MCF 10A (cell line): ENCODE results near the gene PLXNA1. TPM values are rescaled to one million over a fixed set of nuclear protein-coding genes. Genes with fewer than 3 reads are reported as not detected.

Source experiments
- BruUV-seq: library from RNA; stranded (reverse); fragments of 400-500 nt; replicated peaks from 2 replicates; lab custom pipeline; 2021; lab: Mats Ljungman, UMichigan
- CTCF ChIA-PET: fragments of 300-600 bp; sonication (Branson Sonifier 250); formaldehyde crosslinking; extraction: SDS; loops from one replicate; lab custom pipeline; 2021; ENCODE audit warnings: antibody characterized with exemption, inconsistent platforms; lab: Yijun Ruan, JAX
- POLR2A ChIA-PET: fragments of 300-600, 350-650 bp; sonication (Branson Sonifier 250); formaldehyde crosslinking; extraction: SDS; loops from one replicate; lab custom pipeline; 2020; ENCODE audit warnings: antibody characterized with exemption, inconsistent platforms; lab: Yijun Ruan, JAX
- DNase-seq: peaks from one replicate; pipeline ENCODE4 v3.0.0-alpha.2; 2018; ENCODE audit not compliant: unreplicated experiment
- H3K27ac Mint-ChIP-seq: one replicate; pipeline ENCODE4 v1.8.0; 2022; ENCODE audit warnings: mild to moderate bottlenecking, low read depth, mixed read lengths; ENCODE audit not compliant: unreplicated experiment
- H3K27me3 Mint-ChIP-seq: one replicate; pipeline ENCODE4 v1.8.0; 2022; ENCODE audit warnings: mixed read lengths; ENCODE audit not compliant: insufficient read depth, unreplicated experiment
- H3K36me3 Mint-ChIP-seq: one replicate; pipeline ENCODE4 v1.8.0; 2022; ENCODE audit warnings: mild to moderate bottlenecking, moderate library complexity, mixed read lengths; ENCODE audit not compliant: insufficient read depth, unreplicated experiment
- H3K4me1 Mint-ChIP-seq: one replicate; pipeline ENCODE4 v1.8.0; 2022; ENCODE audit warnings: mixed read lengths; ENCODE audit not compliant: insufficient read depth, unreplicated experiment
- H3K4me3 Mint-ChIP-seq: one replicate; pipeline ENCODE4 v1.8.0; 2022; ENCODE audit warnings: mild to moderate bottlenecking, moderate library complexity, mixed read lengths; ENCODE audit not compliant: unreplicated experiment
- H3K9me3 Mint-ChIP-seq: one replicate; pipeline ENCODE4 v1.8.0; 2022; ENCODE audit warnings: mixed read lengths; ENCODE audit not compliant: unreplicated experiment
- CTCF ChIP-seq: fragments of 200-600 bp; IDR thresholded peaks from one replicate; pipeline ENCODE4 v1.8.0; 2022; ENCODE audit warnings: antibody characterized with exemption, mild to moderate bottlenecking; ENCODE audit not compliant: unreplicated experiment
- intact Hi-C: fragments of 100-400 bp; cut with micrococcal nuclease; formaldehyde crosslinking; loops from 2 replicates; pipeline ENCODE4 v1.14.1; 2022
- total RNA-seq: library from RNA; stranded (reverse); gene quantifications from 2 replicates; pipeline ENCODE4 v1.2.3, GENCODE V29; 2022

The PLXNA1 gene
- total RNA-seq, 1 experiment from 2014 or later = 48.4 TPM

GRCh38 chr3:126973814-126974213, 9.1 kb upstream of the PLXNA1 start:
- H3K27ac Mint-ChIP-seq = no peak overlapping the region
- no TSS peak for BruUV-seq
- peaks cover 17% of the 10 kb centered on the region for H3K9me3 Mint-ChIP-seq
- CTCF ChIA-PET = interaction anchor here (1.1 to 1.8 kb wide), 6 partner anchors 9 to 574 kb away, joined by 4 to 9 read pairs (median 4); partner anchors contain the start of gene PLXNA1
- no peaks in the 10 kb centered on the region for H3K27me3 Mint-ChIP-seq
- H3K4me1 Mint-ChIP-seq = no peaks in the 10 kb centered on the region
- no peaks in the 10 kb centered on the region for H3K36me3 Mint-ChIP-seq
- POLR2A ChIA-PET = interaction anchor here (1.4 kb wide), 1 partner anchor 49 kb away, joined by 4 read pairs; no protein-coding TSS in a partner anchor
- TF ChIP-seq CTCF = no peak
- H3K4me3 Mint-ChIP-seq = no peak overlapping the region
- intact Hi-C loops = no loop called here
- no peak for DNase-seq

DNA sequence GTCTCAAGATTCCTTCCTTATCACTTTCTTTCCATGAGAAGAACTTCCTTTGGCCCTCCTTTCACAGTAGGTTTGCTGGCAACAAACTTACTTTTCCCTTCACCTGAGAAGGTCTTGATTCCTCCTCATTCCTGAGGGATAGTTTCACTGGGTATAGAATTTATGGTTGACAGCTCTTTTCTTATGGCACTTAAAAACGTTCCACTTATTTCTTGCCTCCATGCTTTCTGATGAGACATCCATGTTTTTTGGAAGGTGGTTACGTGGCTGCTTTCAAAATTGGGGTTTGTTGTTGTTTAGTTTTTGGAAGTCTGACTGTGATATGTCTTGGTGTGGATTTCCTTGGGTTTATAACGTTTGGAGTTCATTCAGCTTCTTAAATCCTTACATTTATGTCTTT, 8.2 kb upstream of the PLXNA1 start:
- intact Hi-C loops = no loop called here
- no peaks in the 10 kb centered on the region for H3K4me1 Mint-ChIP-seq
- TF ChIP-seq CTCF = no peak
- no peaks in the 10 kb centered on the region for H3K27me3 Mint-ChIP-seq
- CTCF ChIA-PET = no interaction called here
- peaks cover 17% of the 10 kb centered on the region for H3K9me3 Mint-ChIP-seq
- H3K27ac Mint-ChIP-seq = no peak overlapping the region
- BruUV-seq = no TSS peak
- no peaks in the 10 kb centered on the region for H3K36me3 Mint-ChIP-seq
- no peak overlapping the region for H3K4me3 Mint-ChIP-seq
- POLR2A ChIA-PET = interaction anchor here (0.6 to 0.7 kb wide), 2 partner anchors 9 to 196 kb away, joined by 3 read pairs; no protein-coding TSS in a partner anchor
- no peak for DNase-seq

DNA sequence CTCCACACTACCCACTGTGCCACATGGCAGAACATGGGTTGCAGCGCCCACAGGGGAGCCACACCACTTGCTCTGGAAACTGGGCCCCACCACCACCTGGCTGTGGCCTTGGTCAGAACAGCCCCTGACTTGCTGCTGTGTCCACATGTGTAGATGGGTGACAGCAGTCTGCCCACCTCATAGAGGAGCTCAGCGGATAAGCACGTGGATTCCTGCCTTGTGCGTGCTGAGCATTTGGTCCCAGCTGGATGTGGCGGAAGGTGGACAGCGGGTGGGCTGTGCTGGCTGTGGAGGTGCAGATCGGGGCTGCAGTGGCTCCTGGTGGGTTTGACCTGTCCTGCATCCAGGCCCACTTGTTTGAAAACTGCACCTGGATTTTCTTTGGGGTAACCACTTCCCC, 6.0 kb upstream of the PLXNA1 start:
- no peak for DNase-seq
- Mint-ChIP-seq H3K4me3 (no peak overlapping the region), H3K36me3 (no peaks in the 10 kb centered on the region), H3K27me3 (no peaks in the 10 kb centered on the region), H3K9me3 (peaks cover 17% of the 10 kb centered on the region), H3K27ac (no peak overlapping the region), H3K4me1 (no peaks in the 10 kb centered on the region)
- intact Hi-C loops = no loop called here
- CTCF ChIA-PET = interaction anchor here (0.7 to 0.9 kb wide), 2 partner anchors 225 to 448 kb away, joined by 3 read pairs; no protein-coding TSS in a partner anchor
- POLR2A ChIA-PET = no interaction called here
- TF ChIP-seq CTCF = no peak
- BruUV-seq = no TSS peak

DNA sequence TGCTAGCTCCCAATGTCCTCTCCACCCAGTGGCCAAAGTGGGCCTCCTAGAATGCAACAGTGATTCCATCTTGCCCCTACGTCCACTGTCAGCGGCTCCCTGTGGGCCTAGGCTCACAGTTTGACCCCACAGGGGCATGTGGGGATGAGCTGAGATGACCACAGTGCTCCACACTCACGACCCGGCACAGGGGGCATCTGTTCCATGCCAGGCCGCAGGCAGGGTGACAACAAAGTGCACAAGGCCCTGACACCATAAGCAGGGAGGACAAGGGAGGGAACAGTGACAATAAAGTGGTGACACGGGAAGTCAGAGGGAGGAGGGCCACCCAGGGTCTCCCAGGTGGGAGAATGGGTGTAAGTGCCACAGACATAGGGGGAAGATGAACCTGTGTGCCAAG, 5.1 kb upstream of the PLXNA1 start:
- no TSS peak for BruUV-seq
- Mint-ChIP-seq H3K36me3 (no peaks in the 10 kb centered on the region), H3K4me3 (no peak overlapping the region), H3K27ac (no peak overlapping the region), H3K27me3 (no peaks in the 10 kb centered on the region), H3K9me3 (peaks cover 17% of the 10 kb centered on the region), H3K4me1 (no peaks in the 10 kb centered on the region)
- ChIA-PET POLR2A (no interaction called here), CTCF (interaction anchor here (0.6 to 1.7 kb wide), 4 partner anchors 17 to 467 kb away, joined by 3 to 5 read pairs (median 4); no protein-coding TSS in a partner anchor)
- intact Hi-C loops = no loop called here
- no peak for TF ChIP-seq CTCF
- DNase-seq = no peak
